Gastrocnemius medialis (tissue), 4 donors: ENCODE measurements around the gene ADCY1. TPM values are rescaled to one million over a fixed set of nuclear protein-coding genes. Genes with fewer than 3 reads are reported as not detected.

Experiments
- ATAC-seq, 2 donors: fragments of 150-250 bp; one replicate each; pipeline ENCODE4 v1.9.1; 2016
- DNase-seq, 2 donors: peaks; one replicate each; pipeline ENCODE4 v3.0.0-alpha.2; 2019
- H3K27ac ChIP-seq, 4 donors: fragments of 200-600 bp; sonication (generic); 1 replicate in 1 of 4; 2 replicates in 3 of 4; pipeline ENCODE4 v1.5.1; 2016 to 2018; ENCODE audit warnings: mild to moderate bottlenecking in 2 of 4, moderate library complexity in 1 of 4
- H3K27me3 ChIP-seq, 3 donors: fragments of 200-600 bp; sonication (generic) in 2 of 3; 1 replicate in 1 of 3; 2 replicates in 2 of 3; pipeline versions ENCODE4 v1.5.1 to v1.6.0; 2016 to 2019; ENCODE audit warnings: mild to moderate bottlenecking in 1 of 3, moderate library complexity in 1 of 3
- H3K36me3 ChIP-seq, 2 donors: fragments of 200-600 bp; sonication (generic) in 1 of 2; one replicate each; pipeline ENCODE4 v1.5.1; 2017 to 2018
- H3K4me1 ChIP-seq, 2 donors: fragments of 200-600 bp; sonication (generic) in 1 of 2; one replicate each; pipeline ENCODE4 v1.5.1; 2016 to 2017; ENCODE audit warnings: mild to moderate bottlenecking in 2 of 2
- H3K4me3 ChIP-seq, 4 donors: fragments of 200-600 bp; sonication (generic) in 3 of 4; 1 replicate in 1 of 4; 2 replicates in 3 of 4; pipeline ENCODE4 v1.5.1; 2016 to 2019; ENCODE audit warnings: mild to moderate bottlenecking in 2 of 4
- H3K9me3 ChIP-seq, 3 donors: fragments of 200-600 bp; sonication (generic) in 2 of 3; 1 replicate in 1 of 3; 2 replicates in 2 of 3; pipeline ENCODE4 v1.5.1; 2016 to 2019
- POLR2A ChIP-seq, 2 donors: fragments of 450-650 bp; IDR thresholded peaks; one replicate each; pipeline ENCODE4 v1.6.1; 2017; ENCODE audit warnings: antibody characterized with exemption in 2 of 2, mild to moderate bottlenecking in 2 of 2, moderate library complexity in 2 of 2
- in situ Hi-C, 4 donors: fragments of 200-750 bp; cut with MboI; loops; one replicate each; pipeline versions ENCODE4 v1.15.0 to v1.8.0; 2017; ENCODE audit warnings: low sequenced_read_pairs in 4 of 4
- intact Hi-C: fragments of 100-400 bp; cut with DNase I; formaldehyde crosslinking; loops from one replicate; pipeline ENCODE4 v1.15.1; 2023; ENCODE audit warnings: low total_unique reads
- total RNA-seq, 4 donors: library from RNA; depleted of rRNA; stranded (reverse); fragments of >200 nt; gene quantifications; one replicate each; pipeline versions ENCODE4 v1.1.0 to v1.2.3, GENCODE V29; 2016
- TF ChIP-seq, protein P1 (sequence below), 5 experiments: fragments of 450-650 bp in 3 of 5; fragments of 200-600 bp in 2 of 5; sonication (generic) in 2 of 5; IDR thresholded peaks in 4 of 5; conservative IDR thresholded peaks in 1 of 5; 1 replicate in 4 of 5; 2 replicates in 1 of 5; pipeline ENCODE4 v1.5.1; 2016 to 2019; ENCODE audit warnings: antibody characterized with exemption in 5 of 5, mild to moderate bottlenecking in 3 of 5, moderate library complexity in 3 of 5

The ADCY1 gene
- total RNA-seq, 4 donors from 2014 or later = 0.42 to 3.5 (median 1.4) TPM

DNA sequence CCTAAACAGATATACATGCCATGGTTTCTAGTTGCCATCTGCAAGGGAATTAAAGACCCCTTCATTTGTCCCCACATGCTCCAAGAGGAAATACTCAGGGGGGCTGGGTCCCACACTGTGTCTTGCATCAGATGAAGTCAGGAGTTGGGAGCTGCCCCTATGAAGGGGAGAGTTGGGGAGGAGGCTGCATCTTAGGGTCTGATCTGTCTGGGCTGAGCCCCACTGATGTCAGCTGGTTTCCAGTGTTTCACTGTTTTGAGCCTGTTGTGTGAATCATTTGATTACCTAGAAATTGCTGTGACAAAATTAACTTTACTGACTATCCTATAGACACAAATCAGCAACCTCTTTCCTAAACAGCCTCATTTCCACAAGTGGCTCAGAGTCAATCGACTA lies 4.9 kb upstream of the ADCY1 start:
- in situ Hi-C loops = no loop called here
- H3K4me3 ChIP-seq = no peak overlapping the region
- H3K4me1 ChIP-seq = peaks cover 11 to 12% of the 10 kb centered on the region in 2 donors
- ATAC-seq (no peak), DNase-seq (no peak)
- H3K36me3 ChIP-seq = no peaks in the 10 kb centered on the region
- TF ChIP-seq POLR2A (IDR thresholded peaks at IDR 0.05) = no peak
- TF ChIP-seq, protein P1, sequence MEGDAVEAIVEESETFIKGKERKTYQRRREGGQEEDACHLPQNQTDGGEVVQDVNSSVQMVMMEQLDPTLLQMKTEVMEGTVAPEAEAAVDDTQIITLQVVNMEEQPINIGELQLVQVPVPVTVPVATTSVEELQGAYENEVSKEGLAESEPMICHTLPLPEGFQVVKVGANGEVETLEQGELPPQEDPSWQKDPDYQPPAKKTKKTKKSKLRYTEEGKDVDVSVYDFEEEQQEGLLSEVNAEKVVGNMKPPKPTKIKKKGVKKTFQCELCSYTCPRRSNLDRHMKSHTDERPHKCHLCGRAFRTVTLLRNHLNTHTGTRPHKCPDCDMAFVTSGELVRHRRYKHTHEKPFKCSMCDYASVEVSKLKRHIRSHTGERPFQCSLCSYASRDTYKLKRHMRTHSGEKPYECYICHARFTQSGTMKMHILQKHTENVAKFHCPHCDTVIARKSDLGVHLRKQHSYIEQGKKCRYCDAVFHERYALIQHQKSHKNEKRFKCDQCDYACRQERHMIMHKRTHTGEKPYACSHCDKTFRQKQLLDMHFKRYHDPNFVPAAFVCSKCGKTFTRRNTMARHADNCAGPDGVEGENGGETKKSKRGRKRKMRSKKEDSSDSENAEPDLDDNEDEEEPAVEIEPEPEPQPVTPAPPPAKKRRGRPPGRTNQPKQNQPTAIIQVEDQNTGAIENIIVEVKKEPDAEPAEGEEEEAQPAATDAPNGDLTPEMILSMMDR (IDR thresholded peaks at IDR 0.05 in 4 of 5, conservative IDR thresholded peaks at IDR 0.05 in 1 of 5) = no peak
- no peaks in the 10 kb centered on the region for H3K27me3 ChIP-seq
- H3K9me3 ChIP-seq = no peaks in the 10 kb centered on the region
- intact Hi-C loops = no loop called here
- no peak overlapping the region for H3K27ac ChIP-seq

DNA sequence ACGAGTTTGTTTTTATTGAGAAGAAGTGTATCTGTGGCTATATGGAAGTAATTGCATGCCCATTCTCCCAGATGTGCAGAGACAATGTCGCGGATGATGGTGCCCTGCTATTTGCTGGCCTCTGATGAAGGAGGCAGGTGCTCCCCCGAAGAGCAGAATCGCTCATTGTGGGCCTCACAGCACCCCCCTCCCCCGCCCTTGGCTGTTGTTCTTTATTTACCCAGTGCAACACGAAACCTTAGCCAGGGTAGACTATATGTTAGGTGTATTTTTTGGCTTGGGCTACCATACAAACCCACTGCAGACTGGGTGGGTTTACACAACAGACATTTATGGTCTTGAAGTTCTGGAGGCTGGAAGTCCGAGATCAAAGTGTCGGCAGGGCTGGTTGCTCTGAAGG lies 3.4 kb upstream of the ADCY1 start:
- intact Hi-C loops = no loop called here
- ATAC-seq = no peak
- in situ Hi-C loops = no loop called here
- no peak for TF ChIP-seq POLR2A (IDR thresholded peaks at IDR 0.05)
- TF ChIP-seq, protein P1 (IDR thresholded peaks at IDR 0.05 in 4 of 5, conservative IDR thresholded peaks at IDR 0.05 in 1 of 5) = no peak
- peaks cover 4 to 11% of the 10 kb centered on the region in 2 donors for H3K4me1 ChIP-seq
- no peak overlapping the region for H3K27ac ChIP-seq
- DNase-seq = no peak
- H3K36me3 ChIP-seq = no peaks in the 10 kb centered on the region
- no peak overlapping the region for H3K4me3 ChIP-seq
- peaks cover 0 to 7% (median 0%) of the 10 kb centered on the region in 3 donors for H3K27me3 ChIP-seq
- no peaks in the 10 kb centered on the region for H3K9me3 ChIP-seq

DNA sequence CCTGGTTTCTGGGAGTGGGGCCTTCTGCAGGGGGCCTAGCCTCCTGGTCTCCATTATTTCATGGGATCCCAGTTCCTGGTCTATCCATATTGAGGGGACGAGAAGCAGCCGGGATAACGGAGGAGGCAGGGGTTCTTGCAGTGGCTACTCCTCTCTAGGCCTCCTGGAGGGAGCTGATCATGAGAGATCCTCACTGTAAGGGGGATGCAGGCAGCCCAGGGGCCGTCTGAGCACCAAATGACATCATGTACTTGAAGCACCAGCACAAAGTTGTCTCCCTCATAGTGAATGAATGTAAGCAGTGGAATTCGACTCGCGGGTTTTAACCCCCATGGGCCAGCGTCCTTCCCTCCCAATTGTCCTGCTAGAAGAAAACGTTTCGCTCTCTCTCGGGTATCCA lies 964 bp upstream of the ADCY1 start:
- TF ChIP-seq, protein P1 (IDR thresholded peaks at IDR 0.05 in 4 of 5, conservative IDR thresholded peaks at IDR 0.05 in 1 of 5) = no peak
- no peak for TF ChIP-seq POLR2A (IDR thresholded peaks at IDR 0.05)
- intact Hi-C loops = no loop called here
- ATAC-seq (no peak), DNase-seq (no peak)
- H3K4me1 ChIP-seq = peaks cover 4 to 11% of the 10 kb centered on the region in 2 donors
- no peak overlapping the region for H3K27ac ChIP-seq
- no peak overlapping the region for H3K4me3 ChIP-seq
- no peaks in the 10 kb centered on the region for H3K9me3 ChIP-seq
- in situ Hi-C loops = no loop called here
- no peaks in the 10 kb centered on the region for H3K36me3 ChIP-seq
- peaks cover 0 to 9% (median 0%) of the 10 kb centered on the region in 3 donors for H3K27me3 ChIP-seq

DNA sequence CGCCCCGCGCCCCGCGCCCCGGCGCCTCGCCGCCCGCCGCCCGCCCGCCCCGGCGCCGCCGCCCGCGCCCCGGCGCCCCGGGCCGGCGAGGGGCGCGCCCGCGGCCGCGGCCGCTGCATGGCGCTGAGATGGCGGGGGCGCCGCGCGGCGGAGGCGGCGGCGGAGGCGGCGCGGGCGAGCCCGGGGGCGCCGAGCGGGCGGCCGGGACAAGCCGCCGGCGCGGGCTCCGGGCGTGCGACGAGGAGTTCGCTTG lies 174 bp downstream of the ADCY1 start:
- ATAC-seq (no peak), DNase-seq (no peak)
- in situ Hi-C loops (no loop called here), intact Hi-C loops (no loop called here)
- Histone ChIP-seq H3K9me3 (no peaks in the 10 kb centered on the region), H3K27ac (no peak overlapping the region), H3K4me1 (peaks cover 4 to 11% of the 10 kb centered on the region in 2 donors), H3K27me3 (peaks cover 0 to 9% (median 0%) of the 10 kb centered on the region in 3 donors), H3K4me3 (peak overlapping the region; percentile 57 to 68 (median 60)), H3K36me3 (no peaks in the 10 kb centered on the region)
- TF ChIP-seq, protein P1 (IDR thresholded peaks at IDR 0.05 in 4 of 5, conservative IDR thresholded peaks at IDR 0.05 in 1 of 5) = no peak
- no peak for TF ChIP-seq POLR2A (IDR thresholded peaks at IDR 0.05)
